Measurements from ENCODE around the gene MRPL57. TPM values are rescaled to one million over a fixed set of nuclear protein-coding genes. Genes with fewer than 3 reads are reported as not detected.

The MRPL57 gene
- 15.2 and 23.2 TPM in 2 replicates for total RNA-seq

DNA sequence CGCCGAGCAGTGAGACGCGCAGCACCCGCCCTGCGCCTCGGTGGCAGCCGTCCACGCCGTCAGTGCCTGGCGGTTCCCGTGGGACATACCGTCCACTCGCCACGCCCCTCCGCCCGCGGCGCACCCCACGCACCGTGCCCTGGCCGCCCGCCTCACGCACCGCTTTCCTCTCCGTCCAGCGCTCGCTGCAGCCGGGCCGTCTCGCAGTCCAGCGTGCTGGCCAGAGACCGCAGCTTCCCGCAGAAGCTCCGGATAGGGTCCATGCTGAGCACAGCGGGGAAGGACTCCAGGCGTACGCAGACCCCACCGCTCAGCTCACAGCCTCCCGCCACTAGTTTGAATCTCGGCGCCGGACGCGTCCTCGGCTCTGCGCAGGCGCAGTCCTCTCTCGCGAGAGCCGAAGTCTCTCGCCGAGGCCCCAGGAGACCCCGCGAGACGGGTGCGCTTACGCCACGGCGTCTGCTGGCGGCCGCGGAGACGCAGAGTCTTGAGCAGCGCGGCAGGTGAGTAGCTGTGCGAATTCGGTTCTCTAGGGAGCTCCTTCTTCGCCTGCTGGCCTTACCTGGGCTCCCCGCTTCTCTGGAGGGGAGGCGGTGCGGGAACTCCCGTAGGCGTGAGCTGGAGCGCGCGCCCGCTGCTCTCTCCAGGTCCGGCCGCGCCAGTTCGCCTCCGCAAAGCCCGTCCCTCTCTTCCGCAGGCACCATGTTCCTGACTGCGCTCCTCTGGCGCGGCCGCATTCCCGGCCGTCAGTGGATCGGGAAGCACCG, at the start of gene MRPL57, which contains the start of gene SKA3:
Gene MRPL57 (plus strand): TSS at position 444 of the 767 bp plus-strand sequence. CDS start 259 bp downstream, at position 703.
Gene SKA3 (minus strand): TSS at position 338 of the 767 bp plus-strand sequence. CDS start 75 bp downstream, at position 263.

Other genes with a start within 250 kb of the MRPL57 start
- 11.0 and 11.7 TPM in 2 replicates for gene LATS2, start 115.1 kb upstream of the MRPL57 start, total RNA-seq
- 35.5 and 52.0 TPM in 2 replicates for gene SAP18, start 36.5 kb upstream of the MRPL57 start, total RNA-seq
- 3.7 and 12.3 TPM in 2 replicates for gene SKA3, start 106 bp upstream of the MRPL57 start, total RNA-seq